ENCODE data around the gene CCDC146.

- TF ChIP-seq CTCF (conservative IDR thresholded peaks at IDR 0.05) (no peak), ZFX (IDR thresholded peaks at IDR 0.05) (no peak)
Observed at GRCh38 chr7:77326131-77326530, 203.7 kb downstream of the CCDC146 start.

All from C4-2B (cell line).